Measurements from ENCODE around the gene AK8.

AK8 gene

DNA sequence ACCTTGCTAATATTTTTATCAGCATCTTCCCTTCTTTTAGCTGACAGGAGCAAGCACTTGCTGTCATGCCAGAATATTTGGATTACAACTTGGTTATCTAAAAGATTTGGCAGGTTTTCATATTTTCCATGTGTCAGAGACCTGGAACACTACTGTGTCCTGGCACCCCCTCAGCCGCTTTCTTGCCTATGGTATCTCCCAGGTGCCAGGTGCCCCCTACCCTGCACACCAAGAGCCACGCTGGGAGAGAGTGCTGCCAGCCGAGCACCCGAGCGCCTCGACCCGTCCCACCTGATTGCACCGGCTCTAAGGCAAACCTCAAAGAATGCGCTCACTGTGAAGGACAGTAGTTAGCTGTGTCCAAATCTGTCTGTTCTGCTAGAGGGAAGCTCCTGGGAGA lies 123.0 kb downstream of the AK8 start:
- no peak for DNase-seq (ENCODE audit: low read depth, low spot score)
- in situ Hi-C loops (cut with HindIII; ENCODE audit: low sequenced_read_pairs): no loop called here
- TF ChIP-seq, protein P1, sequence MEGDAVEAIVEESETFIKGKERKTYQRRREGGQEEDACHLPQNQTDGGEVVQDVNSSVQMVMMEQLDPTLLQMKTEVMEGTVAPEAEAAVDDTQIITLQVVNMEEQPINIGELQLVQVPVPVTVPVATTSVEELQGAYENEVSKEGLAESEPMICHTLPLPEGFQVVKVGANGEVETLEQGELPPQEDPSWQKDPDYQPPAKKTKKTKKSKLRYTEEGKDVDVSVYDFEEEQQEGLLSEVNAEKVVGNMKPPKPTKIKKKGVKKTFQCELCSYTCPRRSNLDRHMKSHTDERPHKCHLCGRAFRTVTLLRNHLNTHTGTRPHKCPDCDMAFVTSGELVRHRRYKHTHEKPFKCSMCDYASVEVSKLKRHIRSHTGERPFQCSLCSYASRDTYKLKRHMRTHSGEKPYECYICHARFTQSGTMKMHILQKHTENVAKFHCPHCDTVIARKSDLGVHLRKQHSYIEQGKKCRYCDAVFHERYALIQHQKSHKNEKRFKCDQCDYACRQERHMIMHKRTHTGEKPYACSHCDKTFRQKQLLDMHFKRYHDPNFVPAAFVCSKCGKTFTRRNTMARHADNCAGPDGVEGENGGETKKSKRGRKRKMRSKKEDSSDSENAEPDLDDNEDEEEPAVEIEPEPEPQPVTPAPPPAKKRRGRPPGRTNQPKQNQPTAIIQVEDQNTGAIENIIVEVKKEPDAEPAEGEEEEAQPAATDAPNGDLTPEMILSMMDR (IDR thresholded peaks at IDR 0.05; ENCODE audit: low read depth, low read length): no peak
- H3K4me3 ChIP-seq (ENCODE audit: low read depth, low read length): no peak overlapping the region

DNA sequence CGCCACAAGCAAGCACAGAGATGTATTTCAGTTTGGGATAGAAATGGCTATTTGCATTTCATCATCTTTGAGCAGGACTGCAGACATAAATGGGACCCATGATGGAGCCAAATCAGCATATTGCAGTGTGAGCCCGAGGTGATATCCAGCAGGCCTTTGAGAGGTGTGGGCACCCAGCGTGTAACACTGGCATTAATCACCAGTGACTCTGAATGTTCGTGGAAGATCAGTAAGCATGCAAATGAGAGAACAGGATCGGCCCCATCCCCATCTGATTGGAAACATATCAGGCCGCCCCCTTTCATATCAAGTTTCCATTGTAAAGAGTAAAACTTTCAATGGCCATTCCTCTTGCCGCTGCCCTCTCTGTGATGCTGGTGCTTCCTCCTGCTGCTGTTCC lies 123.8 kb downstream of the AK8 start:
- H3K4me3 ChIP-seq (ENCODE audit: low read depth, low read length): no peak overlapping the region
- TF ChIP-seq, protein P1 (IDR thresholded peaks at IDR 0.05; ENCODE audit: low read depth, low read length): no peak
- in situ Hi-C loops (cut with HindIII; ENCODE audit: low sequenced_read_pairs): no loop called here
- no peak for DNase-seq (ENCODE audit: low read depth, low spot score)

DNA sequence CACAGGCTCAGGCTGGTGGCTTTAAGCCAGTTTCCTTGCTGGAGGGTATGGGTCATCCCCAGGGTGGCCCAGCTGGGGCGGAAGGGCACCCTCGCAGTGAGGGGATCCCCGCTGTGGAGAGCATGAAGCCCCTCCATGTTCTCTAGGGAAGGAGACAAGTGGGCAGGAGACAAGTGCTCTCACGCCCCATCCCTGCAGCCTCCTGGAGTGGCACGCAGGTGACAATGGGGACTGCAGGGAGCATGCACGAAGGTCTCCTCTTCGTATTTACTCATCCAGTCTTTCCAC lies 124.5 kb downstream of the AK8 start:
- DNase-seq (ENCODE audit: low read depth, low spot score): no peak
- in situ Hi-C loops (cut with HindIII; ENCODE audit: low sequenced_read_pairs): no loop called here
- TF ChIP-seq, protein P1 (IDR thresholded peaks at IDR 0.05; ENCODE audit: low read depth, low read length): no peak

DNA sequence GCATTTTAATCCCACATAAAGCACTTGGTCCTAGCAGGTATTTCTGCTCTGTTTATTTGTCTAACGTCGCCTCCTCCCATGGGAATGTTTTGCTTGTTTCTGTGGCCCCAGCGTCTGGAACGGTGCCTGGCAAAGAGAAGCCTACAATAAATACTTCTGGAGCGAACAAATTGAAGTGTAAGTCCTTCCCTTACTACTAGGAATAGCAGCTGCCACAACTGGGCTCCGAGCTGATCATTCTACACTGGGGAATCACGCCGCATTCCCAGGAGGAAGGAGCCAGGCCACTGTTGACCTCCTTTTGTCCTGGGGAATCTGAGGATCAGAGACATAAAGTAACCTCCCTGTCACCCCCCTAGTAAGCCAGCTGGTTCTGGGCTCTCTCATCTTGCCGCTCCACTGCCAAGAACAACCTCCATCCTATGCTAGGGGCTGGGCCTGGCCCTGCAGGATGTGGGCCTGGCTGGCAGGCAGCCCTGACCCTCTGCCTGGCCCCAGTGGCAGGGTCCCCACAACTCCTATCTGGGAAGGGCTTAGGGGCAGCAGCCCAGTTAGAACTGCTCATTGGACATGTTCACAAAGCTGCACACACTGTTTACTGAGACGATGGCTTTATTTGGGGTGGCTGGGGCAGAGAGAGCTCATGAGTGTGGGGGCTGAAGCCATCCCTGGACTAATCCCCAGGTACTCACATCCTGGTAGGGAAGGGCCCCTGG lies 125.0 kb downstream of the AK8 start:
- TF ChIP-seq, protein P1 (IDR thresholded peaks at IDR 0.05; ENCODE audit: low read depth, low read length): no peak
- DNase-seq (ENCODE audit: low read depth, low spot score): no peak
- H3K4me3 ChIP-seq (ENCODE audit: low read depth, low read length): no peak overlapping the region
- in situ Hi-C loops (cut with HindIII; ENCODE audit: low sequenced_read_pairs): no loop called here

More for the DNA sequence above, 124.5 kb downstream of the AK8 start:
- no peak overlapping the region for H3K4me3 ChIP-seq (ENCODE audit: low read depth, low read length)

DNA sequence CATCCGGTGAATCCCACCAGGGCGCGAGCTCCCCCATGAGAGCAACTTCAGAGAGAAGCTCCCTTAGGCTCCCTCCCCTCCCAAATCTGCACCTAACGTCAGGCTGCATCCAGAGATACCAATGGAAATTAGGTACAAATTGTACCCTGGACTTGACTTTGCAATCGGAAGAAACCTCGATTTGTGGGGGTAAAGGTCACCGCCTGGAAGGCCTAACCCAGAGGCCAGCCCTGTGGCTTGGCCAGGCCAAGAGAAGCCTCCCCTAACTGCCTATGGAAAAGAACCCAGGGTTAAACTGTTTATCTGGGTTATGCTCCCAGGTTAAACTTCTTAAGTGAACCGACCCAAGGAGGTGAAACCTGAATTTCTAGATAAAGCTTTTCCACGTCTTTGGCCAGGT lies 127.4 kb downstream of the AK8 start:
- TF ChIP-seq, protein P1 (IDR thresholded peaks at IDR 0.05; ENCODE audit: low read depth, low read length): no peak
- H3K4me3 ChIP-seq (ENCODE audit: low read depth, low read length): no peak overlapping the region
- in situ Hi-C loops (cut with HindIII; ENCODE audit: low sequenced_read_pairs): no loop called here
- DNase-seq (ENCODE audit: low read depth, low spot score): no peak

DNA sequence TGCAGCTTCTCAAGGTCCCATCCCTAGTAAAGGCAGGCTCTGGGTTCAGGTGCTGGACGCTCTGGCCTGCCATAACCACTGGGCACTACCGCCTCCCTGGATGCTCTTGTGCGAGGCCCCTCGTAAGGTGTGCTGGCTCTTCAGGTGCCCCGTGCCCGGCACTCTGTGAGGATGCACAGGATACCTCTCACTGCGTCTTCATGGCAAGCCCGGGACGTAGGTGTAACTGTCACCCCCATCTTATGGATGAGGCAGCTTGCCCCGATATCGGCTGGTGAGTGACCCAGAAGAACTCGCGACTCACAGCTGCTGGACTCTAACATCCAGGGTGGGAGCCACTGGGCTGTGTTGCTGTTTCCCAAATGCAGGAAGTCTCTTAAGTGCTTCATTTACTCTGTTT lies 128.8 kb downstream of the AK8 start:
- TF ChIP-seq, protein P1 (IDR thresholded peaks at IDR 0.05; ENCODE audit: low read depth, low read length): no peak
- no peak for DNase-seq (ENCODE audit: low read depth, low spot score)
- no peak overlapping the region for H3K4me3 ChIP-seq (ENCODE audit: low read depth, low read length)
- in situ Hi-C loops (cut with HindIII; ENCODE audit: low sequenced_read_pairs): no loop called here

DNA sequence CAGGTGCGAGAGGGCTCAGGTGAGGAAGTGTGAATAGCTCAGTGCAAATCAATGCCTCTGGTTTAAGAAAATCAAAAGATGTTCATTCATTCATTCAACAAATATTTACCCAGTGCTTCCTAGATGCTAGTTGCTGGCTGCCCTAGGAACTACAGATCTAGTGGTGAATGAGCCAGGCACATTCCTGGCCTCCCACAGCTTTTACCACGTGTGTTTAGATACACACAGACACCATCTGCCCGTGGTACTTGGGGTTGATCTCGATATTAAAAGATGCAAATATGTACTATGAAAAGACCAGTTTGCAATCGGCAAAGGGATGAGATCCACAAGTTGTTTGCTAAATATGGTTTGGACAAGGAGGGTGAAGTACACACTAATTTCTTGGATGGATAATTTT lies 129.6 kb downstream of the AK8 start:
- DNase-seq (ENCODE audit: low read depth, low spot score): no peak
- H3K4me3 ChIP-seq (ENCODE audit: low read depth, low read length): no peak overlapping the region
- TF ChIP-seq, protein P1 (IDR thresholded peaks at IDR 0.05; ENCODE audit: low read depth, low read length): no peak
- in situ Hi-C loops (cut with HindIII; ENCODE audit: low sequenced_read_pairs): no loop called here

Data from astrocyte of the spinal cord (primary cell).